ENCODE measurements around the gene WNK1.
"Not testable (repeated sequence)": the region's sequence is repeated elsewhere in the genome, so short reads cannot be mapped to it uniquely, and the experiment has no call there.

The WNK1 gene

GRCh38 chr12:751999-752694, at the start of gene WNK1:
Gene WNK1 (plus strand): TSS chr12:752579. CDS start chr12:753566, 987 bp downstream.
- peak; percentile 97 for DNase-seq (ENCODE audit: low spot score)

DNA sequence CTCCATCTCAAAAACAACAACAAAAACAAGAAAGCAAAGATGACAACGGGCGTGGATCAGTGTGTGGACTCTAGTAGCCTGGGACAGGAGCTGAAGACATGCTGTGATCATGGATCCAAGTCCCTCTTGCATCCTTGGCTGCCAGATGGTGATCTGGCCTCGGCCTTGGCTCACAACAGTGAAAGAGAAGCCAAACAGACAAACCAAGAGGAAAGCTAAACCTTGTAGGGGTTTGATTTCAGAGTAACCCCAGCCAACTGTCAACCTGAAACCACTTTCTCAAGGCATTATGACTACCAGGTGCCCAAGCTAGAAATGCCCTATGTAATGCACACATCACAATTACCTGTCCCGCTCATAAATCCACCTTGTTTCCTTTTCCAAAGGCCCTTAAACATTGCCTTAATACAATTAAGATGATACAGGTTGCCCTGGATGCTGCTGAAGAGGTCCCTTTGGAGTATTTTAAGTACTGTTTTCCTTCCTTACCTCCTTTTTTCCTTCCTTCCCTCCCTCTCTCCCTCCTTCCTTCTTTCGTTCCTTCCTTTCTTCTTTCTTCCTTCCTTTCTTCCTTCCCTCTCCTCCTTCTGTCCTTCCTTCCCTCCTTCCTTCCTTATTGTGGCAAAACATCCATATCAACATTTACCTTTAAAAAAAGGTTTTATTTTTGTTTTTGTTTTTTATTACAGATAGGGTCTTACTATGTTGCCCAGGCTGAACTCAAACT, 47.7 kb upstream of the WNK1 start:
- no peak for DNase-seq (ENCODE audit: low spot score)

- not testable (repeated sequence) for DNase-seq (ENCODE audit: low spot score)
Measured at GRCh38 chr12:708084-708483, 44.3 kb upstream of the WNK1 start.

DNA sequence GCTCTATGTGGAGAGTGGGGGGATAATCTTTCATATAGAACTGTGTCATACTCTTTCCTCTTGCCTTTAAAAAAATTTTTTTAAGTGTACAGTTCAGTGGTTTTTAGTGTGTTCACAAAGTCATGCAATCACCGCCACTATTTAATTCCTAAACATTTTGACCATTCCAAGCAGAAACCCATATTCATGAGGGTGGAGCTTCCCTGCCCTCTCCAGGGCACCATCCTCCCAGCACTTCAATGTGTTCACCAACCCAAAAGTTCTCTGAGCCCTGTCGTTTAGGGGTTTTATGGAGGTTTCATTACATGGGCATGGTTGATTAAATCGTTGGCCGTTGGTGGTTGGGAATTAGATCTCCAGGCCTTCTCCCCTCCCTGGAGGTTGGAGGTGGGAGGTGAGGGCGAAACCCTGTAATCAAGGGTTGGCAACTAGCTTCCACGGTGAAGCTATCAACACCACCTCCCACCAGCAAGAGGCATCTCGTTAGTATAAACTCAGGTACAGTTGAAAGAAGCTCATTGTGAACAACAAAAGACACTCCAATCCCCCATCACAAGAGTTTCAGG, 42.8 kb upstream of the WNK1 start:
- DNase-seq (ENCODE audit: low spot score) = no peak

- no peak for DNase-seq (ENCODE audit: low spot score)
Measured at GRCh38 chr12:712172-712863, 40.1 kb upstream of the WNK1 start.

- no peak for DNase-seq (ENCODE audit: low spot score)
Measured at GRCh38 chr12:713281-713875, 39.0 kb upstream of the WNK1 start.

DNA sequence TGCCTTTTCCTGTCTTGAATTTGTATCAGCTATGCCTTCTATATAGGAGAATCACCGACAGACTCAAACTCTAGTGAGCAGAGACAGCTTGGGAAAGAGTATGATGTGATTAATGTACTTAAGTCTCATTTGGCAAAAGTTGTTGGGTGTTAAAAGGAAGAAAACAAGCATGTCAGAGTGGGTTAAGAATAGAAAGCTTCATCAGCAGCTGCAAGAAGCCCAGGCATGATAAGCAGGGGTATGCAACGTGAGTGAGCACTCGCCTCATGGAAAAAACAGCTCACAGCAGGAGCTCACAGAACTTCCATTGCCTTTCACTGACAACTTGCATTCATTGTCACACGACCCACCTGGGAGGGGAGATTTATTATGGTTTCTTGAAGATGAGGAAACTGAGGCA, 35.9 kb upstream of the WNK1 start:
- DNase-seq (ENCODE audit: low spot score) = no peak

DNA sequence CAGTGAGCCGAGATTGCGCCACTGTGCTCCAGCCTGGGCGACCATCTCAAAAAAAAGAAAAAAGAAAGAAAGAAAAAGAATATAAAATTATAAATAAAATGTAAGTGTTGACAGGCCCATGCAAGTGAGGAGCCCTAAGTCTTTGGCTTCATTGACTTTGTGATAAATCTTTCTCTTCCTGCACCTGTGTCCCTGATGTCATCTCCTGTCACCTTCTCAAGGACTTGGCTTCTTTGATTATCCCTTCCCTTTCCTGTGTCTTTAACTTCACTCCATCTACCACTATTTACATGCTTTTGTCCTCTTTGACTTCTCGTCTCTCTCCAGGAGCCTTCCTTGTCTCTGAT, 33.6 kb upstream of the WNK1 start:
- DNase-seq (ENCODE audit: low spot score) = no peak

DNA sequence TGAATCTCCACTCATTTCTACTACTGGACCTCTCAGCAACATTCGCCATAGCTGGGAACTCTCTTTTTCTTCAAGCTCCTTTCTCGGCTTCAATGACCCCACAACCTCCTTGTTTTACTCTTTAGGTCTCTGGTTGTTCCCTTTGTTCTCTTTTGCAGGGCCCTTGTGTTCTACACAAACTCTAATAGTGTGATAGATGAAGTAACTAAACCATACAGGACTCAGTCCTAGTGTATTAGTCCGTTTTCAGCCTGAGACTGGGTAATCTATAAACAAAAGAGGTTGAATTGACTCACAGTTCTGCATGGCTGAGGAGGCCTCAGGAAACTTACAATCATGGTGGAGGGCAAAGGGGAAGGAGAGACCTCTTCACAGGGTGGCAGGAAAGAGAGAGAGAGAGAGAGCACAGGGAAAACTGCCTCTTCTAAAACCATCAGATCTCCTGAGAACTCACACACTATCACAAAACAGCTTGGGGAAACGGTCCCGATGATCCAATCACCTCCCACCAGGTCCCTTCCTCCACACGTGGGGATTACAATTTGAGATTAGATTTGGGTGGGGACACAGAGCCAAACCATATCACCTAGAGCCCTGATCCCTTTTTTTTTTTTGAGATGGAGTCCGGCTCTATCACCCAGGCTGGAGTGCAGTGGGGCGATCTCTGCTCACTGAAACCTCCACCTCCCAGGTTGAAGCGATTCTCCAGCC, 32.0 kb upstream of the WNK1 start:
- DNase-seq (ENCODE audit: low spot score) = no peak

- peak; percentile 44 for DNase-seq (ENCODE audit: low spot score)
Measured at GRCh38 chr12:724194-724855, 28.1 kb upstream of the WNK1 start.

DNA sequence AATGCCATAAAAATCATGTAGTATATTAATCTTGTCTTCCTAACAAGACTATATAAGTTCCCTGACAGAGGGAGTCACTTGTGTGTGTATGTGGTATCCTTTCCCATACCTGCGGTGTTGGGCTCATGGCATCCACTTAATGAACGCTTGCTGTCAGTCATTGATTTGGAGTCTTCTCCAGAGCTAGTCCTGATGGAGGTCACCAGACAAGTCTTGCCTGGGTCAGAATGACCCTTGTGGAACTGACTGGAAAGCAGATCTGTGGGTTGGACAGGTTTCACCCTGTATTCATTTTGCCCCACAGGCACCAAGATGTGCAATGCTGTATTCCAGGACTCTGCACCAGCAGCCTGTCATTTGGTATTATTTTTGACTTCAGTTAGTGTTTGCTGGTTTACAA, 27.3 kb upstream of the WNK1 start:
- DNase-seq (ENCODE audit: low spot score) = no peak

- no peak for DNase-seq (ENCODE audit: low spot score)
Measured at GRCh38 chr12:726281-727140, 25.9 kb upstream of the WNK1 start.

GRCh38 chr12:727321-727720, 25.1 kb upstream of the WNK1 start:
- DNase-seq (ENCODE audit: low spot score) = no peak

GRCh38 chr12:728781-729180, 23.6 kb upstream of the WNK1 start:
- peak; percentile 74 for DNase-seq (ENCODE audit: low spot score)

- no peak for DNase-seq (ENCODE audit: low spot score)
Measured at GRCh38 chr12:729221-729620, 23.2 kb upstream of the WNK1 start.

DNA sequence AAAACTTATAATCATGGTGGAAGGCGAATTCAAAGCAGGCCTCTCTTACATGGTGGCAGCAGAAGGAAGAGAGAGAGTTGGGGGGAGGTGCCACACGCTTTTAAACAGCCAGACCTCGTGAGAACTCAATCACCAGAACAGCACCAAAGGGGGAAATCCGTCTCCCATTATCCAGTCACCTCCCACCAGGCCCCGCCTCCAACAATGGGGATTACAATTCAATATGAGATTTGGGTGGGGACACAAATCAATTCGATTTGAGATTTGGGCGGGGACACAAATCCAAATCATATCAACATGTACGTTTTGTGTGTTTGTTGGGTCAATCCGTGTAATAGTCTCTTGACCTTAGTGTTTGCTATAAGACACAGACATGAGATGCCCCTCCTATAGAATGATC, 21.8 kb upstream of the WNK1 start:
- DNase-seq (ENCODE audit: low spot score) = no peak

DNA sequence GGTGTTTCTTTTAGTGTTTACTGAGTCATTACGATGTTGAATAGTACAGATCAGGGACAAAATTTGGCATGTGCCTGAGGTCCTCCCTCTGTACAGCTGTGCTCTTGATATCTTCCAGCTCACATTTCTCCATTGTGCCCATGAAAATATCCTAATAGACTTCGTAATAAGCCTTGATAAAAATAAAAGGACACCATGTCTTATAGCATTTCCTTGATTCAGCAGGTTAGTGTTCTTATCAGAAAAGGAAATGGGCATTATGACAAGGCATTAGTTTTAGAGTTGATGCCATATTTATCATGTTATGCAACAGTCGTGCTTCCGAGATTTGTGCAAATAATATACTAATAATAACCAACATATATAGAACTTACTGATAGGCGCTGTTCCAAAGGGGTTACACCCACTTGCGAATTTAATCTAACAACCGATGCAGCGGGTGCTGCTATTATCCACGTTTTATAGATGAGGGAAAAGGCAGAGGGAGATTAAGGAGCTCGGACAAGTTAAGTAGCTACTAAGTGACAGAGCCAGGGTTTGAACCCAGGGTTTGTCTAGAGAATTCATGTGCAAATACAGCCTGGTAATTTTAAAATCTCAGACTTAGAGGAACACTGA, 15.1 kb upstream of the WNK1 start:
- no peak for DNase-seq (ENCODE audit: low spot score)

- no peak for DNase-seq (ENCODE audit: low spot score)
Measured at GRCh38 chr12:738712-739111, 13.7 kb upstream of the WNK1 start.

DNA sequence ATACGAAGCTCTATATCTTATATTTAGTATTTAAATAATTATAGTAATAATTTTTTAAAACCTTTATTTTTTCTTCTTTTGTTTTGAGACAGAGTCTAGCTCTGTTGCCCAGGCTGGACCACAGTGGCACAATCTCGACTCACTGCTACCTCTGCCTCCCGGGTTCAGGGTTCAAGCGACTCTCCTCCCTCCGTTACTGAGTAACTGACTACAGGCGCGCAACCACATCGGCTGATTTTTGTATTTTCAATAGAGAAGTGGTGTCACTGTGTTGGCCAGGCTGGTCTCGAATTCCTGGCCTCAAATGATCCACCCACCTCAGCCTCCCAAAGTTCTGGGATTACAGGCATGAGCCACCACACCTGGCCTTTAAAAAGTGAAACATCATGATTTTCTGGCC, 13.0 kb upstream of the WNK1 start:
- no peak for DNase-seq (ENCODE audit: low spot score)

- DNase-seq (ENCODE audit: low spot score) = no peak
Measured at GRCh38 chr12:740921-741320, 11.5 kb upstream of the WNK1 start.

Measured in CD4-positive, alpha-beta T cell treated with Interleukin-6 at 100 ng/mL for 8 hours (primary cell).